ENCODE measurements around the gene TGOLN2.

The TGOLN2 gene

DNA sequence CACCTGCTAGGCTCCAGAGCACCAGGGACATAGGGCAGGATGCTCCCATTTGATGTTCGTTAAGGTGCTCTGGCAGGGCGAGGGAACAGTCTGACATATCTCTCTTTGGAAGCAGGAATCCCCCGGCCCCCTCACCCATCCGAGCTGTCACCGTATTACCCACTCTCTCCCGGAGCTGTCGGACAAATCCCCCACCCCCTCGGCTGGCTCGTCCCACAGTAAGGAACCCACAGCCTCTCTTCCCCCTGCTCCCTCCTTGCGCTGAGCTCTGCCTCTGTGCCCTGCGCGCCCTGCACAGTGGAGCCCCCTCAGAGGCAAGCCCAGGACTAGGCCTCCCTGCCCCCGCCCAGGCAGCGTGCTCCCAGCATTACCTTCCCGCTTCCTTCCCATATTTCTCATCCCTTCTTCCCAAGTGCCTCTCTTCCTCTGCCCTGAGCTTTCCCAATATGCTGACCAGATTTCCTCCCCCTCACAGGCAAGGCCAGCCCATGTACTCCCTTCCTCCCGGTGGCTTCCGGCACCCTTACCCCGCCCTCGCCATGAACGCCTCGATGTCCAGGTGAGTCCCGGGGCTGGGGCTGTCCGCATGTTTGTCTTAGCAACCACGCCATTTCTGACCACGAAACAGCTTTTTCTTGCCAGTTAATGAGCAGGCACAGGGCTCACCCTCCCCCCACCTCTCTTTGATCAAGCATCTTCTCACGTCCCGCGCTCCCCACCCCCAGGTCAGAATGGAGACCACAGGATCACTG, 23.8 kb downstream of the TGOLN2 start:
- DNase-seq: no peak

DNA sequence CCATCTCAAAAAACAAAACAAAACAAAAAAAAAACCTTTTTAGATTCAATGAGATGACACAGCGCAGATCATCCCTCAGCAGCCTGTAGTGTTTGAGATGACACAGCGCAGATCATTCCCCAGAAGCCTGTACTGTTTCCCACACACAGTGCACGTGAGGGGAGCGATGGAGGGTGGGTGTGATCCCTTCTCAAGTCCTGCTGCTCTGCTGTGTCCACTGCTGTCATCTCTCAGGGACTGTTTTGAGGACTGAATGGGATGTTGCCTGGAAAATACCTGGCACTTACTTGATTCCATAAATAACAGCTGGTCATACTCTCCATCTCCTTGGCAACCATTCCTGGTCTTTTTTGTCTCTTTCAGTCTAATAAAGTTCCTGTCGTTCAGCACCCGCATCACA, 25.7 kb downstream of the TGOLN2 start:
- DNase-seq: no peak

DNA sequence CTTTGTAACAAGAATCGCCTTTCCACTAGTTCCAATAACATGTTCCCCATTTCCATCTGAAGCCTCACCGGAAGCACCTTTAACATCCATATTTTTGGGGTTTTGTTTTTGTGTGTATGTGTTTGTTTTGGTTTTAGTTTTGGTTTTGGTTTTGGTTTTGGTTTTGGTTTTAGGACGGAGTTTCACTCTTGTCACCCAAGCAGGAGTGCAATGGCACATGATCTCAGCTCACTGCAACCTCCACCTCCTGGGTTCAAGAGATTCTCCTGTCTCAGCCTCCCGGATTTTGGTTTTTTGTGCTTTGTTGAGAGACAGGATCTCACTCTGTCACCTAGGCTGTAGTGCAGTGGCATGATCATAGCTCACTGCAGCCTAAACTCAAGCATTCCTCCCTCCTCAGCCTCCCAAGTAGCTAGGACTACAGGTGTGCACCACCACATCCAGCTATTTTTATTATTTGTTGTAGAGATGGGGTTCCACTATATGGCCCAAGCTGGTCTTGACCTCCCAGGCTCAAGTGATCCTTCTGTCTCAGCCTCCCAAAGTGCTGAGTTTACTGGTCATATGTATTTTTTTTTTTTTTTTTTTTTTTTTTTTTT, 36.3 kb downstream of the TGOLN2 start:
- no peak for DNase-seq

DNA sequence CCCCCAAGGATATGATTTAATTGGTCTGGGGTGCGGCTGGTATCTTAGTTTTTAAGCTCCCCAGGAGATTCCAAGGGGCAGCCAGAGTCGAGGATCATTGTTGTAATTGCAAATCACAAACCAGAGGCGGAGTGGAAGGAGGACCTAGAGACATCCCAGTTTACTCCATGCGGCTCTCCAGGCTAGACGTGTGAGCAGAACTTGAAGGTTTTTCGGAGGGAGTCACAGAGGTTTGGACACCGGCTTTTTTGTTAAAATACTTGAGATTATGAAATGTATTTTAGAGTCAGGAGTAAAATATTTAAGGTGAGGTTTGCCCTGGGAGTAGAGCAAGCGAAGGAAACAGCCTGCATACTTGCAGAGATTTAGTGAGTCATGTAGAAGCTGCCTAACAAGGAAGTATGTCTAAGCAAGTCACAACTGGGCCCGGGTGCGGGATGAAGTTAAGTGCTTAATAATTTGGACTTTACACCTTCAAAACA, 39.5 kb downstream of the TGOLN2 start:
- no peak for DNase-seq

DNA sequence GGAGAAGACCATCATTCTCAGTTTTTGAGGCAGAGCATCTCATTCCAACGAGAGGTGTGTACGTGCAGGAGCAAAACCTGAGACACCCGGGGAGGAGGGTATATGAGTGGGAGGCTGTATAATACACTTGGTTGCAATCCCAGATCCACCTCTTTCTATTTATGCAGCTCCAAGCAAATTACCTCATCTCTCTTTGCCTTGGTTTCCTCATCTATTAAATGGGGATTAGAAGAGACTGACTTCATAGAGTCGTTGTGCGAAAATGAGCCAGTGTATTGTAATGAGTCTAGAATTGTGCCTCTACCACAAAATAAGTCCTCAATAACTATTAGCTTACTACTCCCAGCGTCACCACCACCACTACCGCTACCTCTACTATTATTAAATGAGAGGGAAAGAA, 40.1 kb downstream of the TGOLN2 start:
- no peak for DNase-seq

DNA sequence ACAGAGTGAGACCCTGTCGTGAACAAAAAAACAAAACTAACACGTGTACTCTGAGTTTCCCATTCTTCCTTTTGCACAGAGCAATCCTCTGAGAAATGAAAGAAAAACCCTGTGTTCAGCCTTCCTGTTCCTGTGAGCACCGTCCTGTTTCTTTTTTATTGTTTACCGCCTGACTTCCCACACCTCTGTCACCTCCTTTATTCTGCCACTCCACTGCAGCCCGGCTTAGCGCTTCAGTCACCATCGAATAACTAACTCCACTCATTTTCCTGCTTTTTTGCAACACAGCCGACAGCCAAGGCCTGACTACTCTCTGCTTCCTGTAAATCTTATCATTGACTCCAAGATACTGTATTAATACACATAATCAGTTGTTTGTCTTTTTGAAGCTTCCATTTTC, 40.9 kb downstream of the TGOLN2 start:
- DNase-seq: no peak

GRCh38 chr2:85283641-85284040, 44.1 kb downstream of the TGOLN2 start:
- no peak for DNase-seq

- no peak for DNase-seq
These were observed 44.9 kb downstream of the TGOLN2 start for GRCh38 chr2:85282914-85283313.

- DNase-seq: no peak
These were observed 46.2 kb downstream of the TGOLN2 start for GRCh38 chr2:85281553-85281952.

GRCh38 chr2:85278361-85278760, 49.4 kb downstream of the TGOLN2 start:
- DNase-seq: no peak

DNA sequence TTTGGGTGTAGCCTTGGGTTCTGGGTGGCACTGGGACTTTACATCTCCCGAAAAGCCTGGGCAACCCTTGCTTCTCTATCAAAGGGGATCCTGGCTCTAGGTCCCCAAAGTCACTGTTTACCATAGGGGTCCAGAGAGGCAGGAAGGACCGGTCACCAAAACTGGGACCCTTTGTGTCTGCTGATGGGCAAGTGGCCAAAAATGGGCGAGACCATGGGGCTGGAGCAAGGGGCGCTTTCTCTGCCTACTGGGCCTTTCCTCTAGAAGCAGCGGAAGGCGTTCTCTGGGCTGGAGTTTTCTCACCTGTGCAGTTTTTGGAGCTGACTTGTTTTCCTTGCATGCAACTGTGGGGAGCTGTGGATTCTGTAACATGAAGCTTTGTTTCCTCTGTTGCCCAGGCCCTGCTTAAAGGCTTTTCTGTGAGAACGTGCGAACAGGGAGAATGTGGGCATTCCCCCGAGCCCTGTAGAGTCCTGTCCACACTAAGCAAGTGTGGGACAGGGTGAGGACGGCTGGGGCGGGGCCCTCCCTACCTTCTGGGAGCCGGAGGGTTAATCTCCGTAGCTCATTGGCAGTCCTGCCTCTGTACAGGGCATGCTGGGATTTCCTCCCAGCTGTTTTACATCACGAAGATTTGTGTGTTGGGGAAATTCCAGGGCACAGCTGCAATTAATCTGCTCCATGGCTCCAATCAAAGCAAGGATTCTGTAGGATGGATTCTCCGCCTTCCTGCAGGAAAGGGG, 50.2 kb downstream of the TGOLN2 start:
- DNase-seq: no peak

DNA sequence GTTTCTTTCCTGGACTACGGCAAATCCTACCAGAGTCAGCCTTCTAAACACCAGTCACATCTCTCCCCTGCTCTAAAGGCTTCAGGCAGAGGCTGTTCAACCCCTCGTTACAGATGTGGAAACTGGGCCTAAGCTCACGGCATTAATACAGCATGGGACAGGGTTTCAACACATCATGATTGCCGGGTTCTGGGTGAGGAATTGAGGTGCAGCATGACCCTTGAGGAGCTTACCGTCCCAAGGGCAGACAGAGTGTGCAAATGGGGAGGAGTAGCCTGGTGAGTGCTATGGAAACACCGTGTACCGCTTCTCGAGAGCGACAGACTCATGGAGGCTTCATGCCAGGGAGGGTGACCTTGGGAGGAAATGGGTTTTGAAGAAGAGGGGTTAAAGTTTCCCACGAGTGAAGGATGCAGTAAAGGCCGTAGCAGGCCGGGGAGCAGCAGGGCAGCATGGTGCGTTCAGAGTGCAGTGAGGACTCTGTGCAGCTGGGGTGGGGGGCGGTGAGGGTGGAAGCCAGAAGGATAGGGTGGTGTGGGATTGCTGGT, 51.1 kb downstream of the TGOLN2 start:
- no peak for DNase-seq

DNA sequence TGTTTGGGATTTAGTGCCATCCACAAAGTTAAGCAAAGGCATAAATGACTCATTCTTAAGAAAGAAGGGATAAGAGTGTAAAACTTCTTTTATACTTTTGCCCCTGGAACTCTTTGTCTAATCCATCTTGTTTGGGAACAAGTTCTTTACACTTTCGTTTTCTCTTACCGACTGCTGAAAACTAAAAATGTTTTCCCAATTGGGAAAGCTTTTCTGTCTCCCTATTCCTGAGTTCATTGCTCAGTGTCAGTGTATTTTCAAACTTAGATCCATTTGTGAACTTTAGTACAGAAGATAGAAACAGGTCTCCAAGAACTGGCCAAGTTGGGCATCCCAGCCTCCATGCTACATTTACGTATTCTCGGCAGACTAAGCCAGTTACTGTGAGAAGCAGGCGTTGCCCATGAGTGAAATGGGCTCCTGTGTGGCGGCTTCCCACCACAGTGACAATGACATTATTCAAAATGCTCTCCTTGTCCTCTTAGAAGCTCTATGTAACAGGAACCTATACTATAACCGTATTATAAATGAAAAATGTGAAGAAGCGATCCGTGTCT, 51.7 kb downstream of the TGOLN2 start:
- DNase-seq: no peak

DNA sequence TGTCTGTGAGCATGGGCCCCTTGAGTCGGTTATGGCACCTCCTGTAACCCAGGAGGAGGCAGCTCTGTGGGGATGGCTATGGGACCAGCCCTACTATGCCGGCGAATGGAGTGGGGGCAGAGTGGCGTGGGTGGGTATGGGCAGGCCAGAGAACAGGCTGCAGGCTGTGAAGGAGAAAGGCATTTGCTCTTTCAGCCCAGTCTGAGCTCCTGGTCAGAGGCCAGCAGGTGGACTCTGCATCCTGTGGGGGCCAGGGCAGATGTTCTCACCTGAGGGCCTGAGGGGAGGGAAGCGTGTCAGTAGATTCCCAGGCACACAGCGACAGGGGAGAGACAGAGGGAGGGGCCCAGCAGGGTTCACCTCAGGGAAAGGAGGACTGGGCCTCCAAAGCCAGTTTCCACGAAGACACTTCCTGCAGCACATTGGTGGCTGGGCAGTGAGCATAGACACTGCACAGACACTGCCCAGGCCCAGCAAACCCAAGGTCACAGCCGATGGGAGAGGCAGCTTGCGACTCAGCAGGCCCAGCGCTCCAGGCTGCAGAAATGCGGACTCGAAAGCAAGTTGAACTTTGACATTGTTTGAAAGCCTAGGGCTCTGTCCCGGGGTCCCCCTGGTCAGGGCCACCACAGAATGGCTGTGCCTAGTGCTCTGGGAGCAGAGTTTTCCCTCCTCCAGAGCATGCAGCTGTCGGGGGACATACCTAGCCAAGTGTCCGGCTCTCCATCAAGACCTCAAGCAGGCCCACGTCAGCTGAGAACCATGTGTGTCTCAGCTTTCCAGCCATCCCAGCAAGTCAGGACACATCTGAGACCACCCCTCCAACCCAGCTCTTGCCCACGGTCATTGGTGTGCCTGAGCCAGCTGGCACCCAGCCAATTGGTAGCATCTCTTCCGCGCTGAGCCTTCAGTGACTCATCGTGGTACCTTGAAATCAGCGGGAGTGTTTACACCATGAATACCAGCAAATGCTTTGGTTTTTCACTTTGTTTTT, 53.8 kb downstream of the TGOLN2 start:
- no peak for DNase-seq

DNA sequence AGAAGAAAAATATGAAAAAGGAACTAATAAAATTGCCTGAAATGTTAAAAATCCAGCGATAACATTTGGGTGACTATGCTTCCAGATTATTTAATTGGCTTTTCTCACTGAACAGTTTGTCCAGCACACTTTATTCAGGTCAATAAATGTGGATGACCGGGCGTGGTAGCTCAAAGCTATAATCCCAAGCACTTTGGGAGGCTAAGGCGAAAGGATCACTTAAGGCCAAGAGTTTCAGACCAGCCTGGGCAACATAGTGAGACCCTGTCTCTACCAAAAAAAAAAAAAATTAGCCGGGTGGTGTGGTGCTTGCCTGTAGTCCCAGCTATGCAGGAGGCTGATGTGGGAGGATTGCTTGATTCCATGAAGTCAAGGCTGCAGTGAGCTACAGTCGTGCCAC, 55.4 kb downstream of the TGOLN2 start:
- no peak for DNase-seq

GRCh38 chr2:85269959-85270358, 57.8 kb downstream of the TGOLN2 start:
- no peak for DNase-seq
